Upper lobe of left lung (tissue), 4 donors: ENCODE results near the gene NALCN.

ENCODE experiments used
- CTCF ChIP-seq, 6 experiments: fragments of 450-650 bp in 4 of 6; fragments of 200-600 bp in 2 of 6; sonication (generic) in 2 of 6; IDR thresholded peaks; one replicate each; pipeline ENCODE4 v1.5.1; 2016 to 2019; ENCODE audit warnings: antibody characterized with exemption in 6 of 6
- EP300 ChIP-seq, 4 donors: sonication (generic); formaldehyde crosslinking; IDR thresholded peaks; one replicate each; pipeline ENCODE4 v1.5.1; 2017; ENCODE audit warnings: antibody characterized with exemption in 4 of 4, control low read depth in 2 of 4
- POLR2A ChIP-seq, 4 donors: fragments of 450-650 bp; IDR thresholded peaks; one replicate each; pipeline ENCODE4 v1.5.1; 2016 to 2017; ENCODE audit warnings: antibody characterized with exemption in 4 of 4, mild to moderate bottlenecking in 2 of 4
- POLR2AphosphoS5 ChIP-seq, 2 donors: sonication (generic); formaldehyde crosslinking; IDR thresholded peaks; one replicate each; pipeline ENCODE4 v1.5.1; 2017; ENCODE audit warnings: antibody characterized with exemption in 2 of 2

- TF ChIP-seq CTCF (IDR thresholded peaks at IDR 0.05) (no peak), POLR2A (IDR thresholded peaks at IDR 0.05) (no peak), POLR2AphosphoS5 (IDR thresholded peaks at IDR 0.05) (no peak), EP300 (IDR thresholded peaks at IDR 0.05) (no peak)
Measured at GRCh38 chr13:101292711-101293110, 123.6 kb downstream of the NALCN start.
